KBM-7 (cell line): ENCODE data around the gene EHMT2.
"Not testable (repeated sequence)": the region's sequence is repeated elsewhere in the genome, so short reads cannot be mapped to it uniquely, and the experiment has no call there.

ENCODE experiments used
- DNase-seq: peaks from one replicate; pipeline ENCODE4 v3.0.0-alpha.2; 2015
- in situ Hi-C: fragments of 300-500 bp; cut with MboI; formaldehyde crosslinking; loops from 2 replicates; pipeline ENCODE4 v1.14.3; 2020; ENCODE audit warnings: low sequenced_read_pairs, low pct_unique_long_range_greater_than_20kb, mixed read lengths

EHMT2 gene

DNA sequence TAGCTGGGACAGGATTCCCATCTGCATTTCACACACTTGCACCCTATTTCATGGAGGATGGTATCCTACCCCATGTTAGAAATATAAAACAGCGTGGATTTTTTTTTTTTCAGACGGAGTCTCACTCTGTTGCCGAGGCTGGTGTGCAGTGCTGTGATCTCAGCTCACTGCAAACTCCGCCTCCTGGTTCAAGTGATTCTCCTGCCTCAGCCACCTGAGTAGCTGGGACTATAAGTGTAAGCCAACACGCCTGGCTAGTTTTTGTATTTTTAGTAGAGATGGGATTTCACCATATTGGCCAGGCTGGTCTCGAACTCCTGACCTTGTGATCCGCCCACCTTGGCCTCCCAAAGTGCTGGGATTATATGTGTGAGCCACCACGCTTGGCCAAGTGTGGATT, 39.7 kb downstream of the EHMT2 start:
- DNase-seq, in situ Hi-C loops: not testable (repeated sequence)

DNA sequence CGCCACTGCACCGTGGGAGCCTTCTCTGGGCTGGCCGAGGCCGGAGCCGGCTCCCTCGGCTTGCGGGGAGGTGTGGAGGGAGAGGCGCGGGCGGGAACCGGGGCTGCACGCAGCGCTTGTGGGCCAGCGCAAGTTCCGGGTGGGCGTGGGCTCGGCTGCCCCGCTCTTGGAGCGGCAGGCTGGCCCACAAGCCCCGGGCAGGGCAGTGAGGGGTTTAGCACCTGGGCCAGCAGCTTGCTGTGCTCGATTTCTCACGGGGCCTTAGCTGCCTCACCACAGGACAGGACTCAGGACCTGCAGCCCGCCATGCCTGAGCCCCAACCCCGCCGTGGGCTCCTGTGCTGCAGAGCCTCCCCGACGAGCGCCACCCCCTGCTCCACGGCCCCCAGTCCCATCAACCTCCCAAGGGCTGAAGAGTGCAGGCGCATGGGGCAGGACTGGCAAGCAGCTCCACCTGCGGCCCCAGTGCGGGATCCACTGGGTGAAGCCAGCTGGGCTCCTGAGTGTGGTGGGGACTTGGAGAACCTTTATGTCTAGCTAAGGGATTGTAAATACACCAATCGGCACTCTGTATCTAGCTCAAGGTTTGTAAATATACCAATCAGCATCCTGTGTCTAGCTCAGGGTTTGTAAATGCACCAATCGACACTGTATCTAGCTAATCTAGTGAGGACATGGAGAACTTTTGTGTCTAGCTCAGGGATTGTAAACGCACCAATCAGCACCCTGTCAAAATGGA, 45.3 kb downstream of the EHMT2 start:
- in situ Hi-C loops, DNase-seq: not testable (repeated sequence)

DNA sequence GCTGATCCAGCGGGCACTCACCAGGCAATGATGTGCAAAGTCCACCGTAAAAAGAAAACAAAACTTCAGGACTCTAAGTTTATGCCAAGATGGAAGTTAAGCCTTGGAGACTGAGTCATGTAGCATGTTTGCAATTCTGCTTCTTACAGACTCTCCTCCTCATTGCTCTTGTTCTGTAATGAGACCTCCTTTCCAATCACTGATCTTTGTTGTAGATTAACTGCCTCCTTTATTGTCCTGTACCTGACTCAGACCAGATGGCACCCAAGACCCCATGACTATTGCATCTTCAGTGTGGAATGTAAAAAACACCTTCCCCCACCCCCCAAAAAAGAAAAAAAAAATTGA, 46.0 kb downstream of the EHMT2 start:
- in situ Hi-C loops: no loop called here
- no peak for DNase-seq

DNA sequence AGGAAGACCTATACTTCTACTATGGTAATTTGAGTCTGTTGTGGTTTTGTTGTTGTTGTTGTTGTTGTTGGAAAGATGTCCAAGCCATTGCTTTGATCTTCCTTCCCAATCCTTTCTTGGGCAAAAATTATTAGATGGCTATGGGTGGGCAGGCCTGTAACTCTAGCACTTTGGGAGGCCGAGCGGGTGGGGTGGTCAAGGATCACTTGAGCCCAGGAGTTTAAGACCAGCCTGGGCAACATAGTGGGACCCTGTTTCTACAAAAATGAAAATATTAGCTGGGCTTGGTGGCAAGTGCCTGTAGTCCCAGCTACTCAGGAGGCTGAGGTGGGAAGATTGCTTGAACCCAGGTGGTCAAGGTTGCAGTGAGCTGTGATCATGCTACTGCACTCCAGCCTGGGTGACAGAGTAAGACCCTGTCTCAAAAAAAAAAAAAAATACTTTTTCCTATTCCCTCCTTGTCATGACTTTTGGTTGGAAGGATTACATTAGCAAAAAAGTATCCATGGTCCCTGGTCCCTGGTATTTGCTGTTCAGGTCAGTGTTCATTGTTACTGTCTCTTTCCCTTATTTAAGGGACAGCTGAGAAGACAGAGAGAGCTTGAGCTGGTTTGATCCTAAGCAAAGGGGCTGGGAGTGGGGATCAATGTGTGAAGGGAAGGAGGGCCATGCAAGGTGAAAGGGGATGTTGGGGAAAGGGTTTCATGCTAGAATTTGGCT, 46.6 kb downstream of the EHMT2 start:
- no peak for DNase-seq
- in situ Hi-C loops: no loop called here

GRCh38 chr6:31847276-31847978, 50.1 kb downstream of the EHMT2 start:
- DNase-seq: no peak
- in situ Hi-C loops: no loop called here

DNA sequence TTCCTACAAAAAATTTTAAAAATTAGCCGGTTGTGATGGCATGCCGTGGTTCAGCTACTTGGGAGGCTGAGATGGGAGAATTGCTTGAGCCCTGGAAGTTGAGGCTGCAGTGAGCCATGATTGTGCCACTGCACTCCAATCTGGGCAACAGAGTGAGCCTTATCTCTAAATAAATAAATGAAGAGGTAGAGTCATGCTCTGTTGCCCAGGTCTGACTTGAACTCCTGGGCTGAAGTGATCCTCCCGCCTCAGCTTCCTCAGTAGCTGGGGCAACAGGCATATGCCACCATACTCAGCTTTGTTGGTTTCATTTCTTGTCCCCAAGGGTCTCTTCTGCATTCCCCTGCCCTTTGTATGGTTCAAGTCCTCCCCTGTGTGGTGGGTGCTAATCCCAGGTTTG, 53.0 kb downstream of the EHMT2 start:
- in situ Hi-C loops: no loop called here
- DNase-seq: no peak

DNA sequence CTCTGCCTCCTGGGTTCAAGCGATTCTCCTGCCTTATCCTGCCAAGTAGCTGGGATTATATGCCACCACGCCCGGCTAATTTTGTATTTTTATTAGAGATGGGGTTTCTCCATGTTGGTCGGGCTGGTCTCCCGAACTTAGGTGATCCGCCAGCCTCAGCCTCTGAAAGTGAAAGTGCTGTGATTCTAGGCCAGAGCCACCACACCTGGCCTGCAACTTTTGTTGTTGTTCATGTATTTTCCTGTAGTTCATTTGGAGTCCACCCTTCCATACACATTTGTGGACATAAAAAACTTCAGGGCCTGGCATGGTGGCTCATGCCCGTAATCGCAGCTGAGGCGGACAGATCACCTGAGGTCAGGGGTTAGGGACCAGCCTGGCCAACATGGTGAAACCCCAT, 55.4 kb downstream of the EHMT2 start:
- in situ Hi-C loops: no loop called here
- DNase-seq: no peak

GRCh38 chr6:31839779-31840126, 57.7 kb downstream of the EHMT2 start:
- DNase-seq, in situ Hi-C loops: not testable (repeated sequence)

DNA sequence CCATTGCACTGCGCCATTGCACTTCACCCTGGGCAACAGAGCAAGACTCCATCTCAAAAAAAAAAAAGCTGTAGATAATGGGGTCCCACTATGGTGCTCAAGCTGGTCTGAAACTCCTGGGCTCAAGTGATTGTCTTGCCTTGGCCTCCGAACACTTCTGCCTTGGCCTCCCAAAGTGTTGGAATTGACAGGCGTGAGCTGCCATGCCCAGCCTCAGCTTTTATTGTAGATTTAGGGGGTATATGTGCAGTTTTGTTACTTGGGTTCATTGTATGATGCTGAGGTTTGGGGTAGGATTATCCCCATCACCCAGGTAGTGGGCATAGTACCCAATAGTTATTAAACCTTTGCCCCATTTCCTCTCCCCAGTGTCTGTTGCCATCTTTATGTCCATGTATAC, 58.5 kb downstream of the EHMT2 start:
- in situ Hi-C loops: no loop called here
- DNase-seq: no peak

GRCh38 chr6:31838114-31838553, 59.4 kb downstream of the EHMT2 start:
- DNase-seq, in situ Hi-C loops: not testable (repeated sequence)

- DNase-seq: no peak
- in situ Hi-C loops: no loop called here
These were observed 60.0 kb downstream of the EHMT2 start for GRCh38 chr6:31837369-31838113.

DNA sequence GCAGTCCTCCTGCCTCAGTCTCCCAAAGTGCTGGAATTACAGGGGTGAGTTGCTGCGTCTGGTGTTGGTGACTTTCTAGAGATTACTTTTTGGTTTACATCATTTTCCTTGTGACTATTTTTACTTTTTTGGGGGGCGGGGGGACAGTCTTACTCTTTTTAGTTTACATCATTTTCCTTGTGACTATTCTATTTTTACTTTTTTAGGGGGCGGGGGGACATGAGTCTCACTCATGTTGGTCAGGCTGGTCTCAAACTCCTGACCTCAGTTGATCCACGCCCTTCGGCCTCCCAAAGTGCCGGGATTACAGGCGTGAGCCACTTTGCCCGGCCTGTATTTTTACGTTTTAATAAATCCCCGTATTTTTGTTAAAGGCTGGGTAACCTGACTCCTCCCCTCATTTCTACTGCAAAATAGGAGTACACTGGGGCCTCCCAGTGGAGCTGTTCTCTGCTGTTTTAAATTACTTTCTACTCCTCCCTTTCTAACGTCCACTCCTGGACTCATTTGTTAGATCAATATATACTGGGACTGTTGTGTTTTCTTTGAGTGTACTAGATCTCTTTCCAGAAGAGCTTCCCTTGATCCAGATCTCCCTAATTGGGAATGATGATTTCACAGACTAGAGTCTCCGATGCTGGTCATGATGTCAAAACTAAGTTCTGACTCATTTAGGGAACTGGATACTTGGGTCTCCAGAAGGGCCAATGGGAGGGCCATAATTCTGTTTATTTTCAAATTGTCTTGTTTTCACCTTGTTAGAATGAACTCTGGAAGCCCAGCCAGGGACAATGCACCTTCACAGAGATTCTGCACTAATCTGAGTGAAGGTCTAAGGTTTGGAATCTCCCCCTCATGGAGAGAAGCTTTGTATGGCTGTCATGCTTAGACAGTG, 60.8 kb downstream of the EHMT2 start:
- in situ Hi-C loops: no loop called here
- DNase-seq: no peak

DNA sequence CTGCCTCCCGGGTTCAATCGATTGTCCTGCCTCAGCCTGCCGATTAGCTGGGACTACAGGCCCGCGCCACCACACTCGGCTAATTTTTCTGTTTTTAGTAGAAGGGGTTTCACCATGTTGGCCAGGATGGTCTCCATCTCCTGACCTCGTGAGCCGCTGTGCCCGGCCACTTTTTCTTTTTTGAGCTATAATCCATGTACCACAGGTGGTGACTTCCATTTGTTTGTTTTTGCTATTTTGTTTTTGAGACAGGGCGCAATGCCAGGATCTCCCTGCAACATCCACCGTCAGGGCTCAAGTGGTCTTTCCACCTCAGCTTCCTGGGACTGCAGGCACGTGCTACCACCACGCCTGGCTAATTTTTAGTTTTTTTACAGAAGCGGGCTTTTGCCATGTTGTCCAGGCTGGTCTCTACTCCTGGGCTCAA, 61.4 kb downstream of the EHMT2 start:
- DNase-seq: no peak
- in situ Hi-C loops: no loop called here

GRCh38 chr6:31834367-31835250, 62.9 kb downstream of the EHMT2 start:
- DNase-seq: peak; percentile 90
- in situ Hi-C loops: no loop called here

GRCh38 chr6:31831350-31832215, 65.9 kb downstream of the EHMT2 start:
- DNase-seq: no peak

DNA sequence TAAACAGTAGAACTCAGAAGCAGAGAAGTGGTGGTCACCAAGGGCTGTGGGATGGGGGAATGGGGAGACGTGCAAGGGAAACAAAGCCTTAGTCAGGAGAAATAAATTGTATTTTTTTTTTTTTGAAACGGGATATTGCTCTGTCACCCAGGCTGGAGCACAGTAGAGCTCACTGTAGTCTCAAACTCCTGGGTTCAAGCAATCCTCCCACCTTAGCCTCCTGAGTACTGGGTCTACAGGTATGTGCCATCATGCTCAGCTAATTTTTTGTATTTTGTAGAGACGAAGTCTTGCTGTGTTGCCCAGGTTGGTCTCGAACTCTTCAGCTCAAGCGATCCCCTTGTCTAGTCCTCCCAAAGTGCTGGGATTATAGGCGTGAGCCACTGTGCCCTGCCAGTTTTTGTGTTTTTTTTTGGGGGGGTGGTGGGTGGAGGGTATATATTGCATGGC, 66.6 kb downstream of the EHMT2 start:
- in situ Hi-C loops: no loop called here
- DNase-seq: no peak

More at GRCh38 chr6:31831350-31832215, 65.9 kb downstream of the EHMT2 start:
- in situ Hi-C loops: no loop called here
